Mesenchymal stem cell (in vitro differentiated cells and primary cell): ENCODE data around the gene PARD3.
"Not testable (repeated sequence)": the region's sequence is repeated elsewhere in the genome, so short reads cannot be mapped to it uniquely, and the experiment has no call there.

Experiments used
- DNase-seq: peaks from one replicate; pipeline ENCODE4 v3.0.0-alpha.2; 2013
- H2AFZ ChIP-seq: one replicate; pipeline ENCODE4 v1.6.1; 2013; ENCODE audit warnings: low read depth, mild to moderate bottlenecking, control low read depth, inconsistent platforms, low read length, moderate library complexity
- H2AK5ac ChIP-seq: 2 replicates; pipeline ENCODE4 v1.6.1; 2013; ENCODE audit warnings: low read length, moderate library complexity, mild to moderate bottlenecking, inconsistent platforms; ENCODE audit not compliant: severe bottlenecking
- H2BK120ac ChIP-seq: one replicate; pipeline ENCODE4 v1.6.1; 2013; ENCODE audit warnings: low read depth, mild to moderate bottlenecking, inconsistent platforms, low read length, moderate library complexity
- H2BK12ac ChIP-seq, 2 experiments: one replicate each; pipeline ENCODE4 v1.6.1; 2013; ENCODE audit warnings: inconsistent platforms in 2 of 2, low read length in 2 of 2, mild to moderate bottlenecking in 2 of 2, moderate library complexity in 2 of 2, control low read depth in 1 of 2
- H2BK15ac ChIP-seq: one replicate; pipeline ENCODE4 v1.6.1; 2013; ENCODE audit warnings: mild to moderate bottlenecking, low read depth, inconsistent platforms; ENCODE audit not compliant: poor library complexity, severe bottlenecking
- H2BK5ac ChIP-seq: 2 replicates; pipeline ENCODE4 v1.6.1; 2013; ENCODE audit warnings: low read depth, mild to moderate bottlenecking, low read length, control low read depth, inconsistent platforms; ENCODE audit not compliant: poor library complexity, severe bottlenecking
- H3K14ac ChIP-seq, 2 experiments: one replicate each; pipeline ENCODE4 v1.6.1; 2013; ENCODE audit warnings: inconsistent platforms in 2 of 2, low read length in 2 of 2, control low read depth in 1 of 2, mild to moderate bottlenecking in 1 of 2, moderate library complexity in 1 of 2
- H3K18ac ChIP-seq, 2 experiments: one replicate each; pipeline ENCODE4 v1.6.1; 2013; ENCODE audit warnings: inconsistent platforms in 2 of 2, low read length in 2 of 2, control low read depth in 1 of 2, low read depth in 1 of 2, mild to moderate bottlenecking in 1 of 2
- H3K23ac ChIP-seq, 2 experiments: one replicate each; pipeline ENCODE4 v1.6.1; 2013; ENCODE audit warnings: inconsistent platforms in 2 of 2, low read length in 2 of 2, mild to moderate bottlenecking in 2 of 2, moderate library complexity in 2 of 2, control low read depth in 1 of 2
- H3K27ac ChIP-seq: 2 replicates; pipeline ENCODE4 v1.5.1; 2013; ENCODE audit warnings: mild to moderate bottlenecking, moderate library complexity, low read length, control low read depth, inconsistent platforms; ENCODE audit not compliant: poor library complexity, severe bottlenecking
- H3K27me3 ChIP-seq, 2 experiments: 2 replicates each; pipeline versions ENCODE4 v1.6.1 to v1.7.0; 2013; ENCODE audit warnings: low read length in 2 of 2, mild to moderate bottlenecking in 2 of 2, moderate library complexity in 2 of 2, control low read depth in 1 of 2, inconsistent platforms in 1 of 2; ENCODE audit not compliant: control insufficient read depth in 1 of 2, insufficient read depth in 1 of 2
- H3K36me3 ChIP-seq, 2 experiments: 2 replicates each; pipeline versions ENCODE4 v1.6.1 to v1.7.0; 2013; ENCODE audit warnings: low read length in 2 of 2, control low read depth in 1 of 2, inconsistent platforms in 1 of 2, low read depth in 1 of 2, mild to moderate bottlenecking in 1 of 2; ENCODE audit not compliant: insufficient read depth in 2 of 2, control insufficient read depth in 1 of 2
- H3K4ac ChIP-seq, 2 experiments: one replicate each; pipeline ENCODE4 v1.6.1; 2013; ENCODE audit warnings: inconsistent platforms in 2 of 2, low read length in 2 of 2, mild to moderate bottlenecking in 2 of 2, moderate library complexity in 2 of 2, control low read depth in 1 of 2, low read depth in 1 of 2
- H3K4me1 ChIP-seq: 2 replicates; pipeline ENCODE4 v1.6.1; 2013; ENCODE audit warnings: low read depth, low read length, control low read depth; ENCODE audit not compliant: control insufficient read depth, insufficient read depth
- H3K4me2 ChIP-seq: 2 replicates; pipeline ENCODE4 v1.6.1; 2013; ENCODE audit warnings: low read length, mild to moderate bottlenecking, inconsistent platforms; ENCODE audit not compliant: poor library complexity, severe bottlenecking
- H3K4me3 ChIP-seq, 2 experiments: 2 replicates each; pipeline versions ENCODE4 v1.5.1 to v1.7.0; 2013; ENCODE audit warnings: low read length in 2 of 2, mild to moderate bottlenecking in 2 of 2, control low read depth in 1 of 2, low read depth in 1 of 2; ENCODE audit not compliant: insufficient read depth in 1 of 2
- H3K79me1 ChIP-seq: replicated peaks from 2 replicates; pipeline ENCODE4 v1.6.1; 2013; ENCODE audit warnings: mild to moderate bottlenecking, control low read depth, low read length, inconsistent platforms; ENCODE audit not compliant: poor library complexity, severe bottlenecking
- H3K9ac ChIP-seq: 2 replicates; pipeline ENCODE4 v1.7.0; 2013; ENCODE audit warnings: mild to moderate bottlenecking, low read length, moderate library complexity
- H3K9me3 ChIP-seq: 2 replicates; pipeline ENCODE4 v1.7.0; 2013; ENCODE audit warnings: mild to moderate bottlenecking, low read length; ENCODE audit not compliant: control insufficient read depth
- H4K8ac ChIP-seq: one replicate; pipeline ENCODE4 v1.6.1; 2013; ENCODE audit warnings: inconsistent platforms, mild to moderate bottlenecking, low read length, moderate library complexity
- H4K91ac ChIP-seq: one replicate; pipeline ENCODE4 v1.6.1; 2013; ENCODE audit warnings: mild to moderate bottlenecking, low read length, inconsistent platforms
- WGBS: methylation state at CpG from one replicate; pipeline ENCODE4 v1.1.7; 2013; ENCODE audit warnings: mixed read lengths; 5-methylcytosine and 5-hydroxymethylcytosine counted together

The PARD3 gene

GRCh38 chr10:34446049-34446448 is 369.0 kb downstream of the PARD3 start:
- Histone ChIP-seq H3K79me1 (peaks cover 27% of the 10 kb centered on the region), H3K4me1 (no peaks in the 10 kb centered on the region), H3K4me2 (no peak overlapping the region), H4K8ac (no peak overlapping the region), H3K9ac (no peak overlapping the region), H3K18ac (no peak overlapping the region), H3K36me3 (no peaks in the 10 kb centered on the region), H3K27ac (no peak overlapping the region), H2BK15ac (no peak overlapping the region), H3K14ac (no peak overlapping the region), H3K4me3 (no peak overlapping the region), H3K23ac (no peak overlapping the region), H2BK5ac (no peak overlapping the region), H2AFZ (no peak overlapping the region), H2BK120ac (no peak overlapping the region), H2AK5ac (no peak overlapping the region), H3K4ac (no peak overlapping the region), H3K9me3 (no peaks in the 10 kb centered on the region), H3K27me3 (no peaks in the 10 kb centered on the region), H2BK12ac (no peak overlapping the region), H4K91ac (no peak overlapping the region)
- WGBS: 100% methylated on average over 3 of the region's 3 CpGs
- DNase-seq: no peak

GRCh38 chr10:34444223-34445183 is 370.6 kb downstream of the PARD3 start:
- H3K4ac ChIP-seq: no peak overlapping the region
- H3K4me1 ChIP-seq: no peaks in the 10 kb centered on the region
- H2BK120ac ChIP-seq: no peak overlapping the region
- H4K8ac ChIP-seq: no peak overlapping the region
- peak overlapping the region; percentile 22 for H3K9ac ChIP-seq
- no peaks in the 10 kb centered on the region for H3K36me3 ChIP-seq
- H3K4me3 ChIP-seq: no peak overlapping the region
- WGBS: 100% methylated on average over 1 of the region's 4 CpGs
- H4K91ac ChIP-seq: no peak overlapping the region
- H2BK15ac ChIP-seq: no peak overlapping the region
- no peaks in the 10 kb centered on the region for H3K9me3 ChIP-seq
- H3K23ac ChIP-seq: no peak overlapping the region
- H3K4me2 ChIP-seq: no peak overlapping the region
- no peak overlapping the region for H3K14ac ChIP-seq
- H2AFZ ChIP-seq: no peak overlapping the region
- H2BK12ac ChIP-seq: no peak overlapping the region
- no peak overlapping the region for H2AK5ac ChIP-seq
- no peaks in the 10 kb centered on the region for H3K27me3 ChIP-seq
- H2BK5ac ChIP-seq: no peak overlapping the region
- peaks cover 33% of the 10 kb centered on the region for H3K79me1 ChIP-seq
- no peak for DNase-seq
- H3K27ac ChIP-seq: no peak overlapping the region
- H3K18ac ChIP-seq: no peak overlapping the region

- H2BK12ac ChIP-seq, H4K8ac ChIP-seq, H3K4me3 ChIP-seq, H2BK5ac ChIP-seq, DNase-seq, H2BK15ac ChIP-seq, H3K4me1 ChIP-seq, H3K9me3 ChIP-seq, H2AK5ac ChIP-seq, H2BK120ac ChIP-seq, H3K4me2 ChIP-seq, H3K27ac ChIP-seq, H3K4ac ChIP-seq, H2AFZ ChIP-seq, H3K23ac ChIP-seq, H3K36me3 ChIP-seq, H4K91ac ChIP-seq, H3K14ac ChIP-seq, H3K18ac ChIP-seq, H3K27me3 ChIP-seq: not testable (repeated sequence)
- peak overlapping the region; percentile 40 for H3K9ac ChIP-seq
- H3K79me1 ChIP-seq: peaks cover 34% of the 10 kb centered on the region
- 95% methylated on average over 3 of the region's 4 CpGs for WGBS
Observed at GRCh38 chr10:34439386-34439785, 375.7 kb downstream of the PARD3 start.

GRCh38 chr10:34438741-34439140 is 376.4 kb downstream of the PARD3 start:
- DNase-seq: no peak
- H3K9ac ChIP-seq: peak overlapping the region; percentile 40
- no peaks in the 10 kb centered on the region for H3K9me3 ChIP-seq
- H2BK120ac ChIP-seq: no peak overlapping the region
- H3K18ac ChIP-seq: peak overlapping the region in 1 of 2 experiments; percentile 43
- H3K27me3 ChIP-seq: no peaks in the 10 kb centered on the region
- H4K91ac ChIP-seq: no peak overlapping the region
- no peak overlapping the region for H3K14ac ChIP-seq
- H2BK12ac ChIP-seq: no peak overlapping the region
- 86% methylated on average over 4 of the region's 4 CpGs for WGBS
- no peak overlapping the region for H4K8ac ChIP-seq
- H2BK5ac ChIP-seq: no peak overlapping the region
- no peak overlapping the region for H2AFZ ChIP-seq
- no peak overlapping the region for H3K23ac ChIP-seq
- no peak overlapping the region for H3K27ac ChIP-seq
- H3K79me1 ChIP-seq: peaks cover 31% of the 10 kb centered on the region
- peaks cover 5% of the 10 kb centered on the region for H3K4me1 ChIP-seq
- no peak overlapping the region for H3K4me3 ChIP-seq
- H3K4ac ChIP-seq: no peak overlapping the region
- no peak overlapping the region for H2AK5ac ChIP-seq
- H3K4me2 ChIP-seq: no peak overlapping the region
- no peaks in the 10 kb centered on the region for H3K36me3 ChIP-seq
- H2BK15ac ChIP-seq: no peak overlapping the region
